T-helper 1 cell treated with Interleukin-12 subunit alpha and Interleukin-12 subunit beta and Interleukin-4 antibody, amounts not matched to agents 30 μg/mL and 1 μg/mL, for 36 hours (primary cell): ENCODE data around the gene CUX1.

Experiments
- H3K27ac Mint-ChIP-seq: one replicate; pipeline ENCODE4 v1.8.0; 2021; ENCODE audit warnings: mild to moderate bottlenecking, mixed read lengths
- H3K27me3 Mint-ChIP-seq: one replicate; pipeline ENCODE4 v1.8.0; 2021; ENCODE audit warnings: low read depth, mixed read lengths
- H3K36me3 Mint-ChIP-seq: one replicate; pipeline ENCODE4 v1.8.0; 2021; ENCODE audit warnings: low read depth, mixed read lengths
- H3K4me1 Mint-ChIP-seq: one replicate; pipeline ENCODE4 v1.8.0; 2021; ENCODE audit warnings: low read depth, mixed read lengths
- H3K4me3 Mint-ChIP-seq: one replicate; pipeline ENCODE4 v1.8.0; 2021; ENCODE audit warnings: mild to moderate bottlenecking, moderate library complexity, mixed read lengths
- H3K9me3 Mint-ChIP-seq: one replicate; pipeline ENCODE4 v1.8.0; 2021; ENCODE audit warnings: mixed read lengths

Gene CUX1

DNA sequence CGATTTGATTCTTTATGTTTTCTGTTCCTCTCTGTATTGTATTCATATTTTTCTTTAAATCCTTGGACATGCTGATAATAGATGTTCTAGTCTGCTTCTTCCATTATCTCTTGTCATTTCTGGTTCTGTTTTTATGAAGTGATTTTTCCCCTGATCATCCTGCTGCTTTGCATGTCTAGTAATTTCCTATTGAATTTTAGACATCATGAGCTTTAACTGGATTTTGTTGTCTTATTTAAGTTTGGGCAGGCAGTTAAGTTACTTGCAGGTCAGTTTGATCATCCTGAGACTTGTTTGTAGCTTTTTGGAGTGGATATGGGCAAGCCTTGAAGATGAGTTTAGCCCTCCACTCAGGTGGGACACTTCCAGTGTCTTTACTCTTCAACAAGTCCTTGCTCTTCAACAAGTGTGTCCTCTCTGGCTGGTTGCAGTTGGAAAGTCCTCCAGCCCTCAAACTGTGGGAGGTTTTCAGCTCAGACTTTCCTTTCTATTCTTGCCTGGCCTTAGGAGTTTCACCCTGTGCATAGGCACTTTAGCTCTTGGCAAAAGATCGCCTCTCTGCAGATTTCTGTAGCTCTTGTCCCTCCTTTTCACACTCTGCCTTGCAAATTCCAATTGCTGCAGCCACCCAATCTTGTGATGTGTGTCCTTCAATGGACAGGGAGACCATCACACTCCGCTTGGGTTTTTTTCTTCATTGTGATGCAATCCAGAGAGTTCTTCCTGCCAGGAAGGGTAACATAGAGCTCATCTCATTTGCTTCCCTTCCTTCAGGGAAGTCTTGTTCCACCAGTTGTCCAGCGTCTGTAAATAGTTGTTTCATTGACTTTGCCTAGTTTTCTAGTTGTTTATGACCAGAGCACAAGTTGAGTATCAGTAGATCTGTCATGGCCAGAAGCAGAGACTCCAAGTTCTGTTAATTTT is 272.0 kb downstream of the CUX1 start:
- Mint-ChIP-seq H3K4me1 (no peaks in the 10 kb centered on the region), H3K9me3 (peaks cover 27% of the 10 kb centered on the region), H3K36me3 (no peaks in the 10 kb centered on the region), H3K27ac (no peak overlapping the region), H3K4me3 (no peak overlapping the region), H3K27me3 (no peaks in the 10 kb centered on the region)

DNA sequence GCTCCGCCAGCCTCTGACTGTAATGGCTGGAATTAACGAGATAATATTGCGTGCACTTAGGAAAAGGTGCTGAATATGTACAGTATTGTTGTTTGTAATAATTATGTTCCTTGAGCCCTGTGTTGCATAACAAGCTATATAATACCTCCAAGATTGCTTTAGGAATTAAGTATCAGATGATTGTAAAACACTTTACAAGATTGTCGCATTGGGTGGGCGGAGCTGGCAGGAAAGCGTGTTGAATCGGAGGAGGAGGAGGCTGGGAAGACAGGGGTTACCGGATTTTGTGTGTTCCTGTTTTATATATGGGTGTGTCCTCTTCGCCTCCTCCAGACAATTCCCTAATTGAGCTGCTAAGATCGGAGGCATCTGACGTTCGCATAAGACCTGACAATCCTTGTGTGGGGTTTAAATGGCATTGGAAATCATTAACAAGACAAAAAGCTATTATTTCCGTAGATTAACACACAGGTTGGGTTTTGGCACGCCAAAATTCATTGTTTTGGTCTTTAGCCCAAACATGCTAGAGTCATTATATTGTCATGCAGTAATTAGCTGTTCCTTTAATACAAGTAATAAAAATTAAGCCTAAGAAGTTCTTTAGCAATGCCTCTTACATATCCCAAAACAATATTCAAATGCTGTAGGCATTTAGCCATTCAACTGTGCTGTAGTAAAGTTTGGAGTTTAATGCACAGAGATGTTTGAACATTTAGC is 276.3 kb downstream of the CUX1 start:
- Mint-ChIP-seq H3K36me3 (no peaks in the 10 kb centered on the region), H3K4me1 (no peaks in the 10 kb centered on the region)

DNA sequence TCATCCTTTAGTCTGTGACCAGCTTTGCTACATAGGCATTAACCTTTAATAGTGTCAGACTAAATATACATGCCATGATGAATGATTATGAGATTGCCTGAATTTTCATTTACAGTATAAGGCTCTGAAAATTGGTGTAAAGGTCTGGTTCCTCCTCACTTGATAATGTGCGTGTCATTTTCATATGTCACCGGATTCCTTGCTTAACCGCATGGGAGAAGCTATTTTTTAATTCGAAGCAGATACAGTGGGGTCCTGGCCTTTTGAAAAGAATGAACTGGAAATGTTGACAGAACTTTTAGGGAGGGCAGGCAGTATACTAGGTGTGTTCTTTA is 276.9 kb downstream of the CUX1 start:
- no peak overlapping the region for H3K4me3 Mint-ChIP-seq
- peaks cover 5% of the 10 kb centered on the region for H3K9me3 Mint-ChIP-seq
- no peaks in the 10 kb centered on the region for H3K36me3 Mint-ChIP-seq
- H3K4me1 Mint-ChIP-seq = no peaks in the 10 kb centered on the region
- H3K27ac Mint-ChIP-seq = no peak overlapping the region
- no peaks in the 10 kb centered on the region for H3K27me3 Mint-ChIP-seq

More for the DNA sequence above, 276.3 kb downstream of the CUX1 start:
- H3K27ac Mint-ChIP-seq = no peak overlapping the region
- no peak overlapping the region for H3K4me3 Mint-ChIP-seq
- H3K27me3 Mint-ChIP-seq = no peaks in the 10 kb centered on the region
- peaks cover 10% of the 10 kb centered on the region for H3K9me3 Mint-ChIP-seq

DNA sequence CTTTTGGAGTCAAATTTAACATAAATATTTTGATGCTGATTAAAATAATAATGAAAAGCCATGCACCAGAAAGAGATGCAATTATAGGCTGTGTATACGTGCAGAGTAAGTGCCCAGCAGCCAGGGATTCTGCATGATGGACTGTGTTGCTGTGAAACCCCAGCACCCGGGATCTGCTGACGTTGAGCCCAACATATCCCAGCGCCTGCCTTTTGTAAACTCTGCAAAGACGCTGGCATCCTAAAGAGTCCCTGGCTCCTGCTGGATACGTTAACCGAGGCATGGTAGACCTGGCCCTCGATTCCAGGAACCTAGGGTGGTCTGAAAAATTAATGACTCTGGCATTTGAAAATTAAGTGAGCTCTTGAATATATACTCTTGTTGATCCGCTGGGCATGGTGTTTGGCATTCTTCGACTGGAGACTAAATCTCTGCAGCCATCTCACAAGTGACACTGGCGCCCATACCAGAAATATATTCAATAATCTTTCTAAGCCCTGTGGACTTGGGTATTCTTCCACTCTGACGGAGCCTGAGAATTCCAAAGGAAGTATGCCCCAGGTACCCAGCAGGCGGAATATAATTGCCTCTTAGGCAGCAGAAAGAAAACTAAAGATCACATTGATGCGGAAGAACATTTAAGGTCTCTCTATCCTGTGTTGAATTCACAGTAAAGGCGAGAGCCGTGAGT is 278.0 kb downstream of the CUX1 start:
- no peak overlapping the region for H3K4me3 Mint-ChIP-seq
- H3K27ac Mint-ChIP-seq = no peak overlapping the region
- no peaks in the 10 kb centered on the region for H3K36me3 Mint-ChIP-seq
- H3K27me3 Mint-ChIP-seq = no peaks in the 10 kb centered on the region
- no peaks in the 10 kb centered on the region for H3K9me3 Mint-ChIP-seq
- no peaks in the 10 kb centered on the region for H3K4me1 Mint-ChIP-seq

DNA sequence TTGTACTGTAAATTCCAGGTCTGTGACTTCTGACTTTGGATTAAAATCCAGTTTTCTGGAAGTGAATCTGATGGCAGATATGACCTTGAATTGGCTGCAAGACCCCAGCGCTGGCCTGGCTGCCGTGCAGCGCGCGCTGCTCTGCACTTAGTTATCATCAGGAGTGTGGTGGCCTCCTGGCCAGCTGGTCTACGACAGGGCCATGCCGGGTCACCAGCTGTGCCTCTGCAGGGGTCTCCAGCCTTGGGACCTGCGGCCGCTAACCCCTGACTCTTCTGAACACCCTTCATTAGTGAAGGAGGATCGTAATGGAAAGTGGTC is 278.5 kb downstream of the CUX1 start:
- Mint-ChIP-seq H3K27ac (no peak overlapping the region), H3K27me3 (no peaks in the 10 kb centered on the region), H3K4me3 (no peak overlapping the region), H3K4me1 (no peaks in the 10 kb centered on the region), H3K9me3 (no peaks in the 10 kb centered on the region), H3K36me3 (no peaks in the 10 kb centered on the region)

DNA sequence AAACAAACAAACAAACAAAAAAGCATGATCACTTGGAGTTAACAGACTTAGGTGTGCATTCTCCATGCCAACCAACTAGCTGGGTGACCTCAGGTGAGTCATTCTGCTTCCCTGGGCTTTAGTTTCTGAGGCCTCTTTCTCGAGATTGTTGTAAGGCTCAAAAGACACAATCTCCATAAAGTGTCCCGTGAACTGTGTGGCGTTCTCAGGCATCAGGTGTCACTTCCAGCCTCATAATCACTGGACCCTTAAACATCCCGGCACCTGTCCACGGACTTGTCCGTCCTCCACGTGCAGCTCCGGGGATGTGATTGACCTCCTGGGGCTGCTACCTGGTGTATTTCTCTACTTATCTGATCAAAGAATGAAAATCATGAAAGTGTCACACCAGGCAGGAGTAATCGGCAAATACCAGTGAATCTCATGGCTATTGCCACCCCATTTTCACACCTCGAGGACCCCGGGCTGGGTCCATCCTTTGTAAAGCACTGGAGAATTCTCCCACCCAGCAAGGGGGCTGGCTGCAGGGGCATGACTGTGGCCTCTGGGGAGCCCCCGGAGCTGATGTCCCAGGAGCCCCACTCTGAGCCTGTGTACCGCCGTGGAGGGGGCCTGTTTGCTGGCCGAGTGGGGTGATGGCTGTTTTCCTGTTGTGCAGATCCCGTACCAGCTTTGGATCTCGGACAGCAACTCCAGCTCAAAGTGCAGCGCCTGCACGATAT is 279.4 kb downstream of the CUX1 start:
- H3K36me3 Mint-ChIP-seq = no peaks in the 10 kb centered on the region
- no peak overlapping the region for H3K27ac Mint-ChIP-seq
- H3K4me3 Mint-ChIP-seq = no peak overlapping the region
- H3K9me3 Mint-ChIP-seq = no peaks in the 10 kb centered on the region
- no peaks in the 10 kb centered on the region for H3K4me1 Mint-ChIP-seq
- H3K27me3 Mint-ChIP-seq = no peaks in the 10 kb centered on the region

DNA sequence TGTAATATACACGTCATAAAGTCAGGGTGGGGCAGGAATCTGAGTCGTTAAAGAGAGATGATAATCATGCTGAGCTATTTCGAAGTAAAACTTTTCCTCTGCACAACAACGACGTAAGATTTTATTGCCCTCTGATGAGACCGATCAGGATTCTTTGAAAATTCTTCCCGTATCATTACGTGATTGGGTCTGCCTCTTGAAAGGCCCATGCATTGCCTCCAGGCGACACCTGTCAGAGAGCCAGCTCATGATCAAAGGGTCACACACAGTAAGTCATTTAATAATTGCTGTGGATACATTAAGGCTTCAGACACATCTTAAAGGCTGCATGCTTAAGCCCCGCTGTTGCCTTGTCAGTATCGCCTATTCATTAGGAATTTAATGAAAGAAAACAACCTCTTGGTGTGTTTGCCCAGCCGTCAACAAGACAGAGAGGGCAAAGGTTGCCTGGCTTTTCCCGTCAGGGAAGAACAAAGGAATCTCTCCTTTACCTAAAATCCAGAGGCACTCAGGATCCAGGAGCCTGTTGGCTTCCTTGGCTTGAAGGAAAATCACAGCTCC is 280.3 kb downstream of the CUX1 start:
- H3K36me3 Mint-ChIP-seq = no peaks in the 10 kb centered on the region
- H3K4me1 Mint-ChIP-seq = no peaks in the 10 kb centered on the region
- H3K27ac Mint-ChIP-seq = no peak overlapping the region
- no peaks in the 10 kb centered on the region for H3K9me3 Mint-ChIP-seq
- H3K4me3 Mint-ChIP-seq = no peak overlapping the region
- H3K27me3 Mint-ChIP-seq = no peaks in the 10 kb centered on the region

DNA sequence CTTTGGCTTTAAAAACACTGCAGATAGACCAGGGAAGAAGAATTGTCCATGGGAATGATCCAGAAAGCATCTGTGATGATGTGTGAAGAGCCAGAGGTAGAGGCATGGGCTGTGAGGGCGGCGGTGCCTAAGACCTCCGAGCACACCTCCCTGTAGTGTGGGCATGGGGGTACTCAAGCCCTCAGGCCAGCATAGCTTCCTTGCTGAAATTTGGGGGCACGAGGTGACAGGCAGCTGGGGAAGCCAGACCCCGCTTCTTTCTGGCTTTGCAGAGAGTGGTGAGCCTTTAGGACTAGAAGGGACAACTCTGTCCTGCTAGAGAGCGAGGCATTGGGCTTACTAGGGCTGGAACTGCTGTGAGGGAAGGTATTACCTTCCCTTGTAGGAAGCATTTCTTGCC is 281.6 kb downstream of the CUX1 start:
- Mint-ChIP-seq H3K36me3 (no peaks in the 10 kb centered on the region), H3K4me1 (no peaks in the 10 kb centered on the region), H3K27me3 (no peaks in the 10 kb centered on the region), H3K9me3 (no peaks in the 10 kb centered on the region), H3K4me3 (no peak overlapping the region), H3K27ac (no peak overlapping the region)

DNA sequence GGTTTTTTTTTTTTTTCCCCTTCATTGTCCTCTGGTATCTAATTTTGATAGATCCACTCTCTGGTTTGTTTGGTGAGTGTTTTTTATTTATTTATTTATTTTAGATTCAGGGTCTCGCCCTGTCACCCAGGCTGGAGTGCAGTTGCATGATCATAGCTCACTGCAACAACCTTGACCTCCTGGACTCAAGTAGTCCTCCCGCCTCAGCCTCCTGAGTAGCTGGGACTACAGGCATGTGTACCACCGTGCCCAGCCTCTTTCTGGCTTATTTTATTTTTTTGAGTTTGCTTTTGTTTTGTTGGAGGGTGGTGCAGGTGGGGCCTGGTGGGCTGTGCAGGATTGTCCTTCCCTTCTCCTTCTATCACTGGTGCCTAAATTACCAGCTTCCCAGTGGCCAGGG is 282.0 kb downstream of the CUX1 start:
- Mint-ChIP-seq H3K4me3 (no peak overlapping the region), H3K4me1 (no peaks in the 10 kb centered on the region), H3K27me3 (no peaks in the 10 kb centered on the region), H3K27ac (no peak overlapping the region), H3K9me3 (no peaks in the 10 kb centered on the region), H3K36me3 (no peaks in the 10 kb centered on the region)

DNA sequence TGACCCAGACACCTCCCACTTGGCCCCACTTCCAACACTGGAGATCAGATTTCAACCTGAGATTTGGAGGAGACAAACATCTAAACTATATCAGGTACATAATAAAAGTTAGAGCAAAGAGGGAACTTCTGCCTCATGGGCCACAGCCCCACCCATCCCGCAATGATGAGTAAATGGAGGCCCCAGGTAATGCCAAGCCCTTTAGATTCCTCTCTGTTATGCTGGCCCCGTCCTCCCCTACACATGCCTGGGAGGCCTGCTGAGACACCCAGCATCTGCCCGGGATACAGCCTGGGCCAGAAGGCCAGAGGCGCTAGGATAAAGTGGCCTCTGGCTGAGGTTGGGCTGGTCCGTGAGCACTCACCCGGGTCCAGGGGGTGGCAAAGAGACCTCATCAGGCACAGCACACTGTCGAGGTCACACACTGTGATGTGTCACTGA is 283.7 kb downstream of the CUX1 start:
- Mint-ChIP-seq H3K4me3 (no peak overlapping the region), H3K4me1 (no peaks in the 10 kb centered on the region), H3K27me3 (no peaks in the 10 kb centered on the region), H3K9me3 (no peaks in the 10 kb centered on the region), H3K27ac (no peak overlapping the region), H3K36me3 (peaks cover 2% of the 10 kb centered on the region)

DNA sequence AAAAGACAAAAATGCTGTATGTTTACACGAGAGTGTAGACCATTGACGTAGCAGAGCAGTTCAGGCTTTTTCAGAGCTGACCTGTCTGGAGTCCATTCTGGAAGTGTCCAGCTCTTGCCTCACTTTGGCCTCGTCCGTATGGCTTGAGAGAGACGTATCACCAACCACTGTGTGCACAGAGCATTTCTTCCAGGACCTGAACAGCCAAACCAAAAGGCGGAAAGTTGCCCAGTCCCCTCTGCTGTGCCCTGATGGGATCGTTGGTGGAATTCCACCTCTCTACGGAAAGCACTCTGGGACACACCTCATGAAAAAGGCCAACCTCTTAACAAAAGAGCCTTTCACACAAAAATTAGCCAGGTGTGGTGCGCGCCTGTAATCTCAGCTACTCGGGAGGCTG is 284.5 kb downstream of the CUX1 start:
- Mint-ChIP-seq H3K36me3 (peaks cover 2% of the 10 kb centered on the region), H3K9me3 (no peaks in the 10 kb centered on the region), H3K4me3 (no peak overlapping the region), H3K4me1 (no peaks in the 10 kb centered on the region), H3K27me3 (no peaks in the 10 kb centered on the region), H3K27ac (no peak overlapping the region)

DNA sequence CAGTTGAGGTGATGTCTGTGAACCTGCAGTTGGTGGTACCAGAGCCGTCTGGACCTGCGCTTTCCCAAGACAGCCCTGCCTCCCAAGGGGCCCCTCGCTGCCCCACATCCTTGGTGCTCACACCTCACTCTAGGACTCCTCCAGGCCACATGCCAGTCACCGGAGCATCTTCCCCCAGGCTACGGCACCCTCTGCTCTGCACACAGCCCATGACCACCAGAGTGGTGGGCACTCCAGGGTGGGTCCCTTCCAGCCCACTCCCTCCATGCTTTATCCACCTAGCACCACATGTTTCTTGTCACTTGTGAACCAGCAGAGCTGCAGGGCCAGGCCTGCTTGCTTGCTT is 285.6 kb downstream of the CUX1 start:
- H3K27ac Mint-ChIP-seq = no peak overlapping the region
- H3K9me3 Mint-ChIP-seq = no peaks in the 10 kb centered on the region
- no peak overlapping the region for H3K4me3 Mint-ChIP-seq
- no peaks in the 10 kb centered on the region for H3K4me1 Mint-ChIP-seq
- no peaks in the 10 kb centered on the region for H3K27me3 Mint-ChIP-seq
- peaks cover 2% of the 10 kb centered on the region for H3K36me3 Mint-ChIP-seq

DNA sequence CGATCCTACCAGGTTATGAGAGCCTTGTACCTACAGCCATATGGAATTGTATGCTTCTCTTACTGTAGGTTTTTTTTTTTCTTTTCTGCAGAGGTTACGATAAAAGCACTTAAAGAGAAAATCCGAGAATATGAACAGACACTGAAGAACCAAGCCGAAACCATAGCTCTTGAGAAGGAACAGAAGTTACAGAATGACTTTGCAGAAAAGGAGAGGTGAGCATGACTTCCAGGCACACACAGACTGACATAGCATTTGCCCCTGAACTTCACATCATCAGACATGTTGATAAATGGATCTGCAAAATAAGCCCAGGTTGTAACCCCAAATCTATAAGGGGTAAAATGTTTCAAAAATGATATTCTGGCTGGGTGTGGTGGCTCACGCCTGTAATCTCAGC is 286.8 kb downstream of the CUX1 start:
- no peaks in the 10 kb centered on the region for H3K27me3 Mint-ChIP-seq
- H3K4me1 Mint-ChIP-seq = no peaks in the 10 kb centered on the region
- peaks cover 2% of the 10 kb centered on the region for H3K36me3 Mint-ChIP-seq
- H3K9me3 Mint-ChIP-seq = no peaks in the 10 kb centered on the region
- no peak overlapping the region for H3K27ac Mint-ChIP-seq
- H3K4me3 Mint-ChIP-seq = no peak overlapping the region

DNA sequence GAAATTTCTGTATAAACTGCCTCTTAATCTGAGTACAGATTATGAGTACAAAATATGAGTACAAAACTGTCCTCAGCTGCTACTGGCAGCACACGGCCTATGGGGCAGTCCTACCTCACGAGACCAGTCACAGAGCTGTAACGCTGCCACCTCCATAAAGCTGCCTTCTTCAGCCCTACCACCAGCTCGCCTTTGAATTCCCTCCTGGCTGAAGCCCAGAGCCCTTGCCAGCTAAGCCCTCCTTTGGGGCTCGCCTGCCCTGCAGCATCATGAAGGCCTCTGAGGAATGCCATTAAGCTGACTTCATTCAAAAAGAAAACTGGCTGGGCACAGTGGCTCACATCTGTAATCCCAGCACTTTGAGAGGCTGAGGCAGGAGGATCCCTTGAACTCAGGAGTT is 289.2 kb downstream of the CUX1 start:
- Mint-ChIP-seq H3K4me3 (no peak overlapping the region), H3K4me1 (no peaks in the 10 kb centered on the region), H3K27ac (no peak overlapping the region), H3K36me3 (peaks cover 2% of the 10 kb centered on the region), H3K9me3 (no peaks in the 10 kb centered on the region), H3K27me3 (no peaks in the 10 kb centered on the region)
